Activated T-helper 17 cell treated with anti-CD3 and anti-CD28 coated beads, Interleukin-2, amount 50 U/mL, for 72 hours (primary cell): Measurements from ENCODE around the gene CTCF. TPM values are rescaled to one million over a fixed set of nuclear protein-coding genes. Genes with fewer than 3 reads are reported as not detected.
"Not testable (repeated sequence)": the region's sequence is repeated elsewhere in the genome, so short reads cannot be mapped to it uniquely, and the experiment has no call there.

ENCODE experiments used
- ATAC-seq: fragments of 150-1000 bp; cut with Tn5 transposase; replicated peaks from 2 replicates; pipeline ENCODE4 v1.10.0; 2021; ENCODE audit warnings: mild to moderate bottlenecking, moderate library complexity
- H3K27ac Mint-ChIP-seq: one replicate; pipeline ENCODE4 v1.8.0; 2022; ENCODE audit warnings: mixed read lengths
- H3K27me3 Mint-ChIP-seq: one replicate; pipeline ENCODE4 v1.8.0; 2022; ENCODE audit warnings: mixed read lengths
- H3K36me3 Mint-ChIP-seq: one replicate; pipeline ENCODE4 v1.8.0; 2022; ENCODE audit warnings: low read depth, mild to moderate bottlenecking, mixed read lengths
- H3K4me1 Mint-ChIP-seq: one replicate; pipeline ENCODE4 v1.8.0; 2022; ENCODE audit warnings: mixed read lengths
- H3K4me3 Mint-ChIP-seq: one replicate; pipeline ENCODE4 v1.8.0; 2022; ENCODE audit warnings: mild to moderate bottlenecking, mixed read lengths
- H3K9me3 Mint-ChIP-seq: one replicate; pipeline ENCODE4 v1.8.0; 2022; ENCODE audit warnings: mixed read lengths
- total RNA-seq, 2 donors: library from RNA; stranded (reverse); gene quantifications; one replicate each; pipeline ENCODE4 v1.2.3, GENCODE V29; 2022

CTCF gene, protein sequence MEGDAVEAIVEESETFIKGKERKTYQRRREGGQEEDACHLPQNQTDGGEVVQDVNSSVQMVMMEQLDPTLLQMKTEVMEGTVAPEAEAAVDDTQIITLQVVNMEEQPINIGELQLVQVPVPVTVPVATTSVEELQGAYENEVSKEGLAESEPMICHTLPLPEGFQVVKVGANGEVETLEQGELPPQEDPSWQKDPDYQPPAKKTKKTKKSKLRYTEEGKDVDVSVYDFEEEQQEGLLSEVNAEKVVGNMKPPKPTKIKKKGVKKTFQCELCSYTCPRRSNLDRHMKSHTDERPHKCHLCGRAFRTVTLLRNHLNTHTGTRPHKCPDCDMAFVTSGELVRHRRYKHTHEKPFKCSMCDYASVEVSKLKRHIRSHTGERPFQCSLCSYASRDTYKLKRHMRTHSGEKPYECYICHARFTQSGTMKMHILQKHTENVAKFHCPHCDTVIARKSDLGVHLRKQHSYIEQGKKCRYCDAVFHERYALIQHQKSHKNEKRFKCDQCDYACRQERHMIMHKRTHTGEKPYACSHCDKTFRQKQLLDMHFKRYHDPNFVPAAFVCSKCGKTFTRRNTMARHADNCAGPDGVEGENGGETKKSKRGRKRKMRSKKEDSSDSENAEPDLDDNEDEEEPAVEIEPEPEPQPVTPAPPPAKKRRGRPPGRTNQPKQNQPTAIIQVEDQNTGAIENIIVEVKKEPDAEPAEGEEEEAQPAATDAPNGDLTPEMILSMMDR
- 10 to 100 TPM; 41.2 to 49.4 TPM for total RNA-seq

- H3K4me3 Mint-ChIP-seq, result peak within 1 kb of the TSS; percentile 90
- peaks cover 25% of the 10 kb centered on the region for H3K4me1 Mint-ChIP-seq
- ATAC-seq, result peak; percentile 55
- H3K9me3 Mint-ChIP-seq, result no peaks in the 10 kb centered on the region
- H3K36me3 Mint-ChIP-seq, result no peaks in the 10 kb centered on the region
- no peaks in the 10 kb centered on the region for H3K27me3 Mint-ChIP-seq
- H3K27ac Mint-ChIP-seq, result peak within 1 kb of the TSS; percentile 89
Measured at GRCh38 chr16:67562526-67562917, at the start of gene CTCF. CTCF (plus strand) TSS chr16:67562526; CDS start chr16:67610833, 48,307 bp downstream.

GRCh38 chr16:67513892-67514291 is 48.4 kb upstream of the CTCF start:
- not testable (repeated sequence) for H3K4me1 Mint-ChIP-seq, H3K27me3 Mint-ChIP-seq, H3K9me3 Mint-ChIP-seq, H3K27ac Mint-ChIP-seq, H3K36me3 Mint-ChIP-seq, H3K4me3 Mint-ChIP-seq
- peak; percentile 8 for ATAC-seq

GRCh38 chr16:67514382-67514828 is 47.9 kb upstream of the CTCF start:
- H3K27ac Mint-ChIP-seq, result peak overlapping the region; percentile 35

GRCh38 chr16:67516296-67517154 is 45.8 kb upstream of the CTCF start:
- Mint-ChIP-seq H3K4me1 (peaks cover 9% of the 10 kb centered on the region), H3K27me3 (no peaks in the 10 kb centered on the region)

More at GRCh38 chr16:67514382-67514828, 47.9 kb upstream of the CTCF start:
- Mint-ChIP-seq H3K9me3 (no peaks in the 10 kb centered on the region), H3K4me3 (peak overlapping the region; percentile 18), H3K4me1 (peaks cover 5% of the 10 kb centered on the region), H3K27me3 (no peaks in the 10 kb centered on the region), H3K36me3 (no peaks in the 10 kb centered on the region)
- peak; percentile 91 for ATAC-seq

DNA sequence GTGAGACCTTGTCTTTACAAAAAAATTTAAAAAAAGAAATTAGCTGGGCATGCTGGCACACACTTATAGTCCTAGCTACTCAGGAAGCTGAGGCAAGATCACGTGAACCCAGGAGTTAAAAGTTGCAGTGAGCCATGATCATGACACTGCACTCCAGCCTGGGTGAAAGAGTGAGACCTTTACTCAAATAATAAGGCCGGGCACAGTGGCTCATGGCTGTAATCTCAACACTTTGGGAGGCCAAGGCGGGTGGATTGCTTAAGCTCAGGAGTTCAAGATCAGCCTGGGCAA is 45.2 kb upstream of the CTCF start:
- no peak overlapping the region for H3K27ac Mint-ChIP-seq

More at GRCh38 chr16:67516296-67517154, 45.8 kb upstream of the CTCF start:
- H3K27ac Mint-ChIP-seq, result no peak overlapping the region
- no peaks in the 10 kb centered on the region for H3K36me3 Mint-ChIP-seq
- H3K4me3 Mint-ChIP-seq, result no peak overlapping the region
- no peaks in the 10 kb centered on the region for H3K9me3 Mint-ChIP-seq
- no peak for ATAC-seq

DNA sequence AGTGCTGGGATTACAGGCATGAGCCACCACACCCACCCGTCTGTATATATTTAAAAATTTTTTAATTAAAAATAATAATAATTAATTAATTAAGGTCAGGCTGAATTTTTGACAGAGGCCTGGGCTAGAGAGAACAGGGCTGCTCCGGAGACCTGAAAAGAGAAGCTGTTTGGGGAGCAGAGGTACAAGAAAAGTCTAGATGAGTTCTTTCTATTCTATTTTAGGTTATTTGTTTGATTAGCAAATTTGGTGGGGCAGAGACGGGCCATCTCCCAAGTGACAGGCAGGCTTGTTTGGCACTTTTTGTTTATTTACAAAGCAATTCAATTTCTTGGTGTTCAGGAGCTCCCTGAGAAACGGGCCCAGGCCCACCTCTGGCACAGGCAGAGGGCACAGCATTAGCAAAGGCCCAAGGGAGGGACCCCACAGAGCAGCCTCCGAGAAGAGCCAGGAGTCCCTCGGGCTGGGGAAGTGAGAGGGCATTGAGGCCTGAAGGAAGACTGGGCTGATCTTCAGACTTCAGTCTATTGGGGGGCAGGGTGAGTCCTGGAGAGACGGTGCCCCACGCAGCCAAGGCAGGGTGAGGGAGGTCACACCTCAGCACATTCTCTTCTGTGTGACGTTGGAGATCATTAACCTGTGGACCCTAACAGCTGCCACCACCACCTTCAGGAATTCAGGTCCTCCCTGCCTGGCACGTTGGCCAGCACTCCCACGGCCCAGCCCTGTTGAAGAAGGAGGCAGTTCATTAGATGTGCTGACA is 44.5 kb upstream of the CTCF start:
- Mint-ChIP-seq H3K36me3 (no peaks in the 10 kb centered on the region), H3K9me3 (no peaks in the 10 kb centered on the region), H3K4me3 (no peak overlapping the region), H3K4me1 (peaks cover 11% of the 10 kb centered on the region), H3K27me3 (no peaks in the 10 kb centered on the region), H3K27ac (no peak overlapping the region)
- ATAC-seq, result no peak

More for the DNA sequence above, 45.2 kb upstream of the CTCF start:
- Mint-ChIP-seq H3K4me3 (no peak overlapping the region), H3K9me3 (no peaks in the 10 kb centered on the region), H3K27me3 (no peaks in the 10 kb centered on the region), H3K4me1 (peaks cover 11% of the 10 kb centered on the region), H3K36me3 (no peaks in the 10 kb centered on the region)
- ATAC-seq, result no peak

GRCh38 chr16:67518676-67519075 is 43.6 kb upstream of the CTCF start:
- Mint-ChIP-seq H3K4me1 (peaks cover 11% of the 10 kb centered on the region), H3K4me3 (no peak overlapping the region), H3K36me3 (no peaks in the 10 kb centered on the region), H3K27me3 (no peaks in the 10 kb centered on the region), H3K9me3 (no peaks in the 10 kb centered on the region), H3K27ac (peak overlapping the region; percentile 73)
- ATAC-seq, result no peak

- Mint-ChIP-seq H3K27ac (peak overlapping the region; percentile 73), H3K4me1 (peaks cover 10% of the 10 kb centered on the region), H3K27me3 (no peaks in the 10 kb centered on the region), H3K9me3 (no peaks in the 10 kb centered on the region), H3K36me3 (no peaks in the 10 kb centered on the region), H3K4me3 (no peak overlapping the region)
- no peak for ATAC-seq
Measured at GRCh38 chr16:67519242-67519641, 43.1 kb upstream of the CTCF start.

- peak overlapping the region; percentile 89 for H3K4me3 Mint-ChIP-seq
- no peaks in the 10 kb centered on the region for H3K9me3 Mint-ChIP-seq
- no peaks in the 10 kb centered on the region for H3K27me3 Mint-ChIP-seq
- ATAC-seq, result peak; percentile 92
- H3K27ac Mint-ChIP-seq, result peak overlapping the region; percentile 93
- peaks cover 6% of the 10 kb centered on the region for H3K4me1 Mint-ChIP-seq
- H3K36me3 Mint-ChIP-seq, result no peaks in the 10 kb centered on the region
Measured at GRCh38 chr16:67521095-67521804, 41.1 kb upstream of the CTCF start.

DNA sequence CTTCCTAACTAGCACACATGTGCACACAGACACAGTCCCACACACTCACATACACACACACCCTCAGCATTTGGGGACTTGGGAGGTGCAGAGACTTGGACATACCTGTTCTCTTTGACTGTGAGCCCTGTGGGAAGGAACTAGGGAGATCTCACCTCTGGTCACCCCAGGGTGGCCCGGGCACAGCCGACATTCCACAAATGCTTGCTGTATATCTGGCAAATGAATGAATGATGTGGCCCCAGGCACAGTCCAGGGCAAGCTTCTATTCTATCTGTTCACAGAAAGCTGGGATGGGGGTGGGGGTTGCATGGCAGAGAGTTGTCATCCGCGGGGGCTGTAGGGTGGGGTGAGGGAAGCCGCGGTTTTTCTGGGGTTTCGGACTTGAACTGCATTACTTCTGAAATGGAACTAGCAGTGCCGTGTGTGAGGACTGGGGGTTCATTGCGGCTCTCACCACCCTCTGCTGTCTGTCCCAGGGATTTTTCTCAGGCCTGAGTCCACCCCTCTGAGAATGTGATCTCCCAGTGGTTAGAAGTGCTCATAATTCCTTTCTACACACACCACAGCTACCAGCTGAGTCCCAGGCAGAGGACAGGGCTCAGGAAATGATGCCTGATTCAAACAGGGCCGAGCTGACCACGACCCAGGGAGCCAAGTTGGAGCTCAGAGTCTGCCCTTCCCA is 37.0 kb upstream of the CTCF start:
- H3K27ac Mint-ChIP-seq, result peak overlapping the region; percentile 9
- no peak for ATAC-seq
- no peak overlapping the region for H3K4me3 Mint-ChIP-seq
- no peaks in the 10 kb centered on the region for H3K9me3 Mint-ChIP-seq
- peaks cover 6% of the 10 kb centered on the region for H3K4me1 Mint-ChIP-seq
- H3K36me3 Mint-ChIP-seq, result no peaks in the 10 kb centered on the region
- H3K27me3 Mint-ChIP-seq, result no peaks in the 10 kb centered on the region

DNA sequence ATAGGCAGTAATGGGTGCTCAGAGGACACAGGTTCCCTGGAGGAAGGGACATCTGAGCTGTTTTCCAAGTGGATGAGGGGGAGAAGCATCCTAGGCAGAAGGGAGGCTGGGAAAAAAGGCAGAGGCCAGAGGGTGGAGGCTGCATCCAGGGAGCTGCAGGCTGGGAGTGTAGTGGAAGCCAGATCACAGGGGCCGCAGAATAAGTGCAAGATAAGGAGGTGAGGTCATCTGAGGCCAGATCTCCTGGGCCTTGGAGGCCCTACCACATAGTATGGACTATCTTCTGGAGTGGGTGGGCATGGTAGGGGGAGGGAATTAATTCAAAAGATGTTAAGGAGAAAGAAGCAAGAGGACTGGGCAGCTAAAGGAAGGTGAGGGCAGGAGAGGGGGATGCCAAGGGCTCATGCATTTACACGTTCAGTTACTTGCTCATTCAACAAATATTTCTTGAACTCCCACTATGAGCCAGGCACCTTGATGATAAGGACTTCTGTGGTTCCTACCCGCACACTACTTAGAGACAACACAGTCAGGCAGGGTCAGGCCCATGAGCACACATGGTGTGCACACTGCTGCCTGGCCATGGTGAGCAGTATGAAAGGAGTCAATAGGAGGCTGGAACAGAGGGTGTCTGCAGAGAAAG is 36.1 kb upstream of the CTCF start:
- no peaks in the 10 kb centered on the region for H3K36me3 Mint-ChIP-seq
- no peak for ATAC-seq
- peaks cover 7% of the 10 kb centered on the region for H3K4me1 Mint-ChIP-seq
- no peaks in the 10 kb centered on the region for H3K27me3 Mint-ChIP-seq
- peak overlapping the region; percentile 39 for H3K4me3 Mint-ChIP-seq
- no peak overlapping the region for H3K27ac Mint-ChIP-seq
- H3K9me3 Mint-ChIP-seq, result no peaks in the 10 kb centered on the region

- Mint-ChIP-seq H3K27ac (peak within 1 kb of the TSS; percentile 76), H3K36me3 (no peaks in the 10 kb centered on the region), H3K27me3 (no peaks in the 10 kb centered on the region), H3K9me3 (no peaks in the 10 kb centered on the region), H3K4me1 (peaks cover 10% of the 10 kb centered on the region), H3K4me3 (peak within 1 kb of the TSS; percentile 84)
- peak; percentile 71 for ATAC-seq
Measured at GRCh38 chr16:67528222-67528869, 34.0 kb upstream of the CTCF start, which contains the start of gene RIPOR1. RIPOR1 (plus strand) TSS chr16:67528829; CDS start chr16:67538447, 9,618 bp downstream.
